SK-N-SH (cell line): Measurements from ENCODE around the gene NR5A2.

Experiments
- EP300 ChIP-seq, 2 experiments: IDR thresholded peaks; 2 replicates each; pipeline versions ENCODE4 v1.4.0 to v1.6.1; 2012; ENCODE audit warnings: borderline replicate concordance in 1 of 2, low read depth in 1 of 2, low read length in 1 of 2
- FOSL2 ChIP-seq: IDR thresholded peaks from 2 replicates; pipeline ENCODE4 v1.4.0; 2012; ENCODE audit warnings: low read depth, mild to moderate bottlenecking, moderate library complexity, borderline replicate concordance
- FOXJ3 ChIP-seq: sonication (generic); formaldehyde crosslinking; IDR thresholded peaks from 2 replicates; pipeline ENCODE4 v1.5.1; 2020; ENCODE audit warnings: mild to moderate bottlenecking, missing genetic modification reagents
- FOXM1 ChIP-seq: IDR thresholded peaks from 2 replicates; pipeline ENCODE4 v1.4.0; 2012; ENCODE audit warnings: low read depth, mild to moderate bottlenecking
- GATA2 ChIP-seq: sonication (generic); formaldehyde crosslinking; IDR thresholded peaks from 2 replicates; pipeline ENCODE4 v1.5.0; 2020; ENCODE audit warnings: mild to moderate bottlenecking, missing genetic modification reagents
- MXI1 ChIP-seq: IDR thresholded peaks from 2 replicates; pipeline ENCODE4 v1.6.1; 2012; ENCODE audit warnings: mild to moderate bottlenecking, low read depth, low read length, improper control_type of control experiment
- TF ChIP-seq, protein P1 (sequence below): IDR thresholded peaks from 2 replicates; pipeline ENCODE4 v1.4.0; 2012; ENCODE audit warnings: low read depth
- TF ChIP-seq, protein P2 (sequence below): fragments of 200-600 bp; sonication (generic); IDR thresholded peaks from 2 replicates; pipeline ENCODE4 v1.6.1; 2017; ENCODE audit warnings: antibody characterized with exemption, mild to moderate bottlenecking, moderate library complexity
- TF ChIP-seq, protein P3 (sequence below): IDR thresholded peaks from 2 replicates; pipeline ENCODE4; 2012

DNA sequence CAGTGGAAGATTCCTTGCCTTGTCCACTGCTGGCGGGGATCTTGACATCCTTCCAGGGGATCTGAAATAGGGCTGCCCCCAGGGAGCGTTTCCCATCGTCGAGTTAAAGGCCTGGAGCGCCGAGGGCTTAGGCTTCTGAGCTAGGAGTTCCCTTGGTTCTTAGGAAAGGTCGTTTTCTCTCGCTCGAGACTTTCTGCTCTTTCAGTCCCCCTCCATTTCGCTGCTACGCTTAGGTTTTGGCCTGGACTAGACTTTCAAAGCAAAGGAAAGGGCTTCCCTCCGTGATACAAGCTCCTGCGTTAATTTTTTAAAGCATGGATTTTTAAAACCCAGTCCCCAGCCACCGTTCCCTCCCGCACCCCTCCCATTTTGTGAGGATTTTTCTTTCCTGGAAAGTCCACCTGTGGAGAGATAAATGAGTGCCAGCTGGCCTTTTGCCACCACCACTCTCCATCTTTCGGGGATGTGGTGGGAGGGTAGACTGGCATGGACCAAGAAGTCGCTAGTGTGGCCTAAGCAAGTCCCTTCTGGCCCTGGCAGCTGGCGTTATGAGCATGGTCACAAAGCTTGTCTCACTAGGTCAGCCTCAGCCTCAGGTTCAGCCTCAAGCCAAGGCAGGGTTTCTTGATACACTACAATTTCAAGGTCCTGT lies 9.2 kb downstream of the NR5A2 start:
- TF ChIP-seq, protein P1, sequence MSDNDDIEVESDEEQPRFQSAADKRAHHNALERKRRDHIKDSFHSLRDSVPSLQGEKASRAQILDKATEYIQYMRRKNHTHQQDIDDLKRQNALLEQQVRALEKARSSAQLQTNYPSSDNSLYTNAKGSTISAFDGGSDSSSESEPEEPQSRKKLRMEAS: no peak
- TF ChIP-seq FOXJ3: no peak
- no peak for TF ChIP-seq FOXM1
- TF ChIP-seq, protein P2, sequence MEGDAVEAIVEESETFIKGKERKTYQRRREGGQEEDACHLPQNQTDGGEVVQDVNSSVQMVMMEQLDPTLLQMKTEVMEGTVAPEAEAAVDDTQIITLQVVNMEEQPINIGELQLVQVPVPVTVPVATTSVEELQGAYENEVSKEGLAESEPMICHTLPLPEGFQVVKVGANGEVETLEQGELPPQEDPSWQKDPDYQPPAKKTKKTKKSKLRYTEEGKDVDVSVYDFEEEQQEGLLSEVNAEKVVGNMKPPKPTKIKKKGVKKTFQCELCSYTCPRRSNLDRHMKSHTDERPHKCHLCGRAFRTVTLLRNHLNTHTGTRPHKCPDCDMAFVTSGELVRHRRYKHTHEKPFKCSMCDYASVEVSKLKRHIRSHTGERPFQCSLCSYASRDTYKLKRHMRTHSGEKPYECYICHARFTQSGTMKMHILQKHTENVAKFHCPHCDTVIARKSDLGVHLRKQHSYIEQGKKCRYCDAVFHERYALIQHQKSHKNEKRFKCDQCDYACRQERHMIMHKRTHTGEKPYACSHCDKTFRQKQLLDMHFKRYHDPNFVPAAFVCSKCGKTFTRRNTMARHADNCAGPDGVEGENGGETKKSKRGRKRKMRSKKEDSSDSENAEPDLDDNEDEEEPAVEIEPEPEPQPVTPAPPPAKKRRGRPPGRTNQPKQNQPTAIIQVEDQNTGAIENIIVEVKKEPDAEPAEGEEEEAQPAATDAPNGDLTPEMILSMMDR: no peak
- no peak for TF ChIP-seq FOSL2
- TF ChIP-seq, protein P3, sequence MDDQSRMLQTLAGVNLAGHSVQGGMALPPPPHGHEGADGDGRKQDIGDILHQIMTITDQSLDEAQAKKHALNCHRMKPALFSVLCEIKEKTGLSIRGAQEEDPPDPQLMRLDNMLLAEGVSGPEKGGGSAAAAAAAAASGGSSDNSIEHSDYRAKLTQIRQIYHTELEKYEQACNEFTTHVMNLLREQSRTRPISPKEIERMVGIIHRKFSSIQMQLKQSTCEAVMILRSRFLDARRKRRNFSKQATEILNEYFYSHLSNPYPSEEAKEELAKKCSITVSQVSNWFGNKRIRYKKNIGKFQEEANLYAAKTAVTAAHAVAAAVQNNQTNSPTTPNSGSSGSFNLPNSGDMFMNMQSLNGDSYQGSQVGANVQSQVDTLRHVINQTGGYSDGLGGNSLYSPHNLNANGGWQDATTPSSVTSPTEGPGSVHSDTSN: no peak
- TF ChIP-seq MXI1: no peak
- no peak for TF ChIP-seq EP300 (IDR thresholded peaks at IDR 0.05; ENCODE audit: borderline replicate concordance in 1 of 2, low read depth in 1 of 2, low read length in 1 of 2)
- no peak for TF ChIP-seq GATA2
